Measurements from ENCODE around the gene SLC4A4. TPM values are rescaled to one million over a fixed set of nuclear protein-coding genes. Genes with fewer than 3 reads are reported as not detected.

SLC4A4 gene
- total RNA-seq, 1 experiment from 2014 or later = 0.05 TPM

GRCh38 chr4:71476240-71476639 lies 137.4 kb downstream of the SLC4A4 start:
- no peak overlapping the region for H3K4me3 ChIP-seq

DNA sequence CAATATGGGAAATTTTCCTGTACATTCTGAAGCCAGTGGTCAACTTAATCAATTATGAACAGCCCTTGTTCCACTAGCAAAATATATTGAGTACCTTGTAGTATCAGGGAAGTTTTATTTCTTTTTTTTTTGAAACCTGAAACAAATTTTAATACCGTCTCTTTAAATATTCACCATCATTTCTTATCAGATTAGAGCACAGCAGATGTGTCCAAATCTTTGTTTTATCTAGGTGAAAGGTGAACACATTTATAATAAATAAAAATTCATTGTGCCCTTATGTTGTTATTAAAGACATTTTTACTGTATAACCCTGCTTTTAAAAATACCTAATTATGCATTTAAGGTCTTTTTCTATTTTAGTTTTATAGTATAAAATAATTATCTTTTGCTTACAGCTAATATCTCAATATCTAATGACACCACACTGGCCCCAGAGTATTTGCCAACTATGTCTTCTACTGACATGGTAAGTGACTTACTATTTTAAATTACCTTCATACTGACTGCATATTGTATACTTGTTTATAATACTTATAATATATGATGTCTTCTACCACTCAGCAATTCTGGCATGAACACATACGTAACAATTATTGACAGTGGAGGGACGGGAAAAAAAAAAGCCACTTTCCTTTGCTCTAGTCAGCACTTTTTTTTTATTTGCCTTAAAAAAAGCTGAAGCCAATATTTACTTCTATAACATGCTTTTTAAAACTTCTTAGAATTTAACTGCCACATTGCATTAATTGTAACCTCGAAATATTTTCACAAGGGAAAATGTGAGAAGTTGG lies 147.9 kb downstream of the SLC4A4 start:
- no peak overlapping the region for H3K4me3 ChIP-seq
- no peaks in the 10 kb centered on the region for H3K36me3 ChIP-seq
- no peak overlapping the region for H3K27ac ChIP-seq
- no peaks in the 10 kb centered on the region for H3K27me3 ChIP-seq (replicated peaks)
- no peaks in the 10 kb centered on the region for H3K9me3 ChIP-seq (replicated peaks)
- no peaks in the 10 kb centered on the region for H3K4me1 ChIP-seq (replicated peaks)
- no peak for DNase-seq (ENCODE audit: low read depth in 1 of 2, low spot score in 2 of 2)

More at GRCh38 chr4:71476240-71476639, 137.4 kb downstream of the SLC4A4 start:
- no peak for DNase-seq (ENCODE audit: low read depth in 1 of 2, low spot score in 2 of 2)
- H3K27me3 ChIP-seq (replicated peaks) = no peaks in the 10 kb centered on the region
- no peaks in the 10 kb centered on the region for H3K4me1 ChIP-seq (replicated peaks)
- H3K36me3 ChIP-seq = no peaks in the 10 kb centered on the region
- no peak overlapping the region for H3K27ac ChIP-seq
- H3K9me3 ChIP-seq (replicated peaks) = no peaks in the 10 kb centered on the region

- Histone ChIP-seq H3K4me3 (no peak overlapping the region), H3K9me3 (replicated peaks) (no peaks in the 10 kb centered on the region), H3K36me3 (no peaks in the 10 kb centered on the region), H3K4me1 (replicated peaks) (no peaks in the 10 kb centered on the region), H3K27me3 (replicated peaks) (no peaks in the 10 kb centered on the region), H3K27ac (no peak overlapping the region)
- DNase-seq (ENCODE audit: low read depth in 1 of 2, low spot score in 2 of 2) = no peak
Measured at GRCh38 chr4:71487344-71487920, 148.6 kb downstream of the SLC4A4 start.

DNA sequence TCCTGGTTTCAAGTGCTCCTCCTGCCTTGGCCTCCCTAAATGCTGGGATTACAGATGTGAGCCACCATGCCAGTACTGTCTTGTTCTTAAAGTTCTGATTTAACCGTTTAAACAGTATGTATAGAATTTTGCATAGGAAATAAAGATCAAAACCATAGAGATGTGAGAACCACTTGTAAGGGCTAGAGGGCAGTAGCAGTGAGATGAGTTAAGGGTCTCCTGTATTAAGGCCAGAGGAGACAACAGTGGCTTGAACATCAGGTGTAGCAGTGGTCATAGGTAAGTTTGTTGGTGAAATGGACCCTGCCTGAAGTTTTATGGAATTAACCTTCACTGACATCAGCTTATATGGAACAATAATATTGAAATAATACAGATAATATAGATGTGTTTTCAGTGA lies 155.7 kb downstream of the SLC4A4 start:
- no peak for DNase-seq (ENCODE audit: low read depth in 1 of 2, low spot score in 2 of 2)
- Histone ChIP-seq H3K4me3 (no peak overlapping the region), H3K36me3 (no peaks in the 10 kb centered on the region), H3K4me1 (replicated peaks) (no peaks in the 10 kb centered on the region), H3K27me3 (replicated peaks) (no peaks in the 10 kb centered on the region), H3K9me3 (replicated peaks) (no peaks in the 10 kb centered on the region), H3K27ac (no peak overlapping the region)

GRCh38 chr4:71495454-71495853 lies 156.6 kb downstream of the SLC4A4 start:
- Histone ChIP-seq H3K36me3 (no peaks in the 10 kb centered on the region), H3K27ac (no peak overlapping the region), H3K4me3 (no peak overlapping the region), H3K9me3 (replicated peaks) (no peaks in the 10 kb centered on the region), H3K27me3 (replicated peaks) (no peaks in the 10 kb centered on the region), H3K4me1 (replicated peaks) (no peaks in the 10 kb centered on the region)
- no peak for DNase-seq (ENCODE audit: low read depth in 1 of 2, low spot score in 2 of 2)

GRCh38 chr4:71497078-71497477 lies 158.3 kb downstream of the SLC4A4 start:
- Histone ChIP-seq H3K27ac (no peak overlapping the region), H3K9me3 (replicated peaks) (no peaks in the 10 kb centered on the region), H3K4me3 (no peak overlapping the region), H3K4me1 (replicated peaks) (no peaks in the 10 kb centered on the region), H3K27me3 (replicated peaks) (no peaks in the 10 kb centered on the region), H3K36me3 (no peaks in the 10 kb centered on the region)
- no peak for DNase-seq (ENCODE audit: low read depth in 1 of 2, low spot score in 2 of 2)

- H3K9me3 ChIP-seq (replicated peaks) = no peaks in the 10 kb centered on the region
- no peaks in the 10 kb centered on the region for H3K36me3 ChIP-seq
- no peak overlapping the region for H3K27ac ChIP-seq
- no peaks in the 10 kb centered on the region for H3K27me3 ChIP-seq (replicated peaks)
- no peak for DNase-seq (ENCODE audit: low read depth in 1 of 2, low spot score in 2 of 2)
- no peak overlapping the region for H3K4me3 ChIP-seq
- H3K4me1 ChIP-seq (replicated peaks) = no peaks in the 10 kb centered on the region
Measured at GRCh38 chr4:71498002-71498401, 159.2 kb downstream of the SLC4A4 start.

DNA sequence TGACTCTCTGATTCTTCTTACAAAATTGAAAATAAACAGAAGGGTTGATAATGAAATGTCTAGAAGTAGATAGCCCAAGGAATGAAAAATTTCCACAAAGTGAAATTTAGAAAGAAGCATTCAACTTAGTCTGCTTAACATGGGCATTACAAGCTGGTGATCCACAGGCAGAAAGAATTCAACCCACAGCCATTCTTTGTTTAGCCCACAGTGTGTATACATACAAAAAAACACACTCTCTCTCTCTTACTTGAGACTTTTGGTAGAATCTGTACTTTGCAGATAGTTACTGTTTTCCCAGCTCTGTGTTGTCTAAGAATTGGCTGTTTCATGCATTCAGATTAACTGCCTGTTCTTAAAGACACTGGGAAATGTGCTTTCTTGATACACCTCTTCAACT lies 159.8 kb downstream of the SLC4A4 start:
- Histone ChIP-seq H3K9me3 (replicated peaks) (no peaks in the 10 kb centered on the region), H3K27me3 (replicated peaks) (no peaks in the 10 kb centered on the region), H3K4me3 (no peak overlapping the region), H3K4me1 (replicated peaks) (no peaks in the 10 kb centered on the region), H3K27ac (no peak overlapping the region), H3K36me3 (no peaks in the 10 kb centered on the region)
- no peak for DNase-seq (ENCODE audit: low read depth in 1 of 2, low spot score in 2 of 2)

- no peak for DNase-seq (ENCODE audit: low read depth in 1 of 2, low spot score in 2 of 2)
- H3K4me1 ChIP-seq (replicated peaks) = no peaks in the 10 kb centered on the region
Measured at GRCh38 chr4:71501992-71502391, 163.2 kb downstream of the SLC4A4 start.

DNA sequence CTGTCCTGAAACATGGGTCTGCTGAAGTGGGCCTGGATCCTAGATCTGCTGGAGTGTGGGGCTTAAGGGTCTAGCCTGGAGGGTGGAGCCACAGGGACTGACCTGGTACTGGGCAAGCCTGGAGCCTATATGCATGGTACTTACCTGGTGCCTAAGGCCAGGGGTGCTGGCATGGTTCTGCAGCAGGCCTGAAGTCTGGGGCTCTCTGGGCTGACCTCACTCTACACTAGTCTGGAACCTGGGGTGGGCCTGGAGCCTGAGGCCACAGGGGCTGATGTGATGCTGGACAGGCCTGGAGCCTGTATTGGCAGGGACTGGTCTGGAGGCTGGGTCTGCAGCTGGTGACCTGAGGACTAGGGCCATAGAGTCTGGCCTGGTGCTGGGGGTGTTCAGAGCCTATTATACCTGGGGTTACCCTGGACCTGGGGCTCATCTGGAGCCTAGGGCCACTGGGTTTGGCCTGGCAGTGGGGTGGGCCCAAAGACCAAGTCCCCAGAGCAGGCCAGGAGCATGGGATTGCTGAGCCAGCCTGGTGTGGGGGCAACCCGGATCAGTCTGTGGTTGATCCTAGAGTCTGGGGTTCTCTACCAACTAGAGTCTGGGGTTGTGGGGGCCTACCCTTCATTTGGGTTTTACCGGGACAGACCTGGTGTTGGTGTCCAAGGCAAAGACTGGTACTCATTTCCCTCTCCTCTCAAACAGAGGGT lies 179.6 kb downstream of the SLC4A4 start:
- H3K36me3 ChIP-seq = no peaks in the 10 kb centered on the region
- DNase-seq (ENCODE audit: low read depth in 1 of 2, low spot score in 2 of 2) = no peak
- H3K4me3 ChIP-seq = no peak overlapping the region
- no peak overlapping the region for H3K27ac ChIP-seq
- no peaks in the 10 kb centered on the region for H3K9me3 ChIP-seq (replicated peaks)
- H3K4me1 ChIP-seq (replicated peaks) = no peaks in the 10 kb centered on the region
- H3K27me3 ChIP-seq (replicated peaks) = no peaks in the 10 kb centered on the region

More at GRCh38 chr4:71501992-71502391, 163.2 kb downstream of the SLC4A4 start:
- no peaks in the 10 kb centered on the region for H3K9me3 ChIP-seq (replicated peaks)
- no peak overlapping the region for H3K27ac ChIP-seq
- H3K36me3 ChIP-seq = no peaks in the 10 kb centered on the region
- H3K27me3 ChIP-seq (replicated peaks) = no peaks in the 10 kb centered on the region
- no peak overlapping the region for H3K4me3 ChIP-seq

DNA sequence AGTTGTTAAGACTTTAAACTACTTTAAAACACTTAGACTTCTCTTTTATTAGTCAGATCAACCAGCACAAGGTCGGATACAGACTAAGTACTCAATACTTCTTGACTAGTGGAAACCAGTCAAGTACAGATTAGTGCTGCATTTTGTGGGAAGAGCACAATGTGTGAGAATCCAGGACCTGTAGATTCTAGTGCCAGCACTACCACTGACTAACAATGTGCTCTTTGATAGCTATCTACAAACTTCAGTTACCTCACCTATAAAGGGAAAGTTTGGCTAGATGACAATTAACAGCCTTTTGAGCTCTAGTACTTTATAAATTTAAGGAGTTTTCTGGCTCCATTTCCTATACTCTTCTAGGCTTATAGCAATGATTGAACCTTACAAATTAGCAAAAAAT lies 181.5 kb downstream of the SLC4A4 start:
- Histone ChIP-seq H3K27ac (no peak overlapping the region), H3K9me3 (replicated peaks) (no peaks in the 10 kb centered on the region), H3K36me3 (no peaks in the 10 kb centered on the region), H3K4me3 (no peak overlapping the region), H3K27me3 (replicated peaks) (no peaks in the 10 kb centered on the region), H3K4me1 (replicated peaks) (no peaks in the 10 kb centered on the region)
- no peak for DNase-seq (ENCODE audit: low read depth in 1 of 2, low spot score in 2 of 2)

DNA sequence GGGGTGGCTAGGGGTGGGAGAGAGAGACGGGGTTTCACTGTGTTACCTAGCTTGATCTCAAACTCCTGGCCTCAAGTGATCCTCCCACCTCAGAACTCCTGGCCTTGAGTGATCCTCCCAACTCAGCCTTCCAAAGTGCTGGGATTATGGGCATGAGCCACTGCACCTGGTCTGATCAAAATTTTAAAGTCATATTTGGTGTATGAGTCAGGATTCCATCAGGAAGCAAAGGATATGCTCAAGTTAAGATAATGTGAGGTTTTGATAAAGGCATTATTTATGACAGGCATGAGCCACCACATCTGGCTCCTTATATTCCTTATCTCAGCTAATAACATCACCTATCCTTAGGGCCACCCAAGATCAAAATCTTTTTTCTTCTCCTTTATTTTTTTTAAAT lies 182.0 kb downstream of the SLC4A4 start:
- Histone ChIP-seq H3K4me1 (replicated peaks) (no peaks in the 10 kb centered on the region), H3K27ac (no peak overlapping the region), H3K36me3 (no peaks in the 10 kb centered on the region), H3K27me3 (replicated peaks) (no peaks in the 10 kb centered on the region), H3K4me3 (no peak overlapping the region), H3K9me3 (replicated peaks) (no peaks in the 10 kb centered on the region)
- DNase-seq (ENCODE audit: low read depth in 1 of 2, low spot score in 2 of 2) = no peak

DNA sequence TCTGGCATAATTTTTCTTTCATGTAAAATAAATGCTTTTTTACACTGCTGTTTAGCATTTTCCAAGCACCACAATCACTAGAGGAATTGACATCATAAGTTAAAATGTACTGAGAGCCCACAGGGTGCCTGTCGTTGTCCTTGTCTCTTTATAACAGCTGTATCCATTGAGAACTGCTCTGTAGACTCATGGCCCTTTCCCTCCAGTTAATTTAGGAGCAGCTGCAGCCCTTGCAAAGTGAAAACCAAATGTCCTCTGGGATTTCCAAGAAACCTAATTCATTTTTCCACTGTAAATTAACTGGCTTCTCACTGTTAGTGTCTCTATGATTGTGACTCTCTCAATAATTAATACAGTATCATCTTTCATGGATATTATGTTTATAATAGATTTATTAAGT lies 185.9 kb downstream of the SLC4A4 start:
- Histone ChIP-seq H3K27me3 (replicated peaks) (no peaks in the 10 kb centered on the region), H3K27ac (no peak overlapping the region), H3K9me3 (replicated peaks) (no peaks in the 10 kb centered on the region), H3K36me3 (no peaks in the 10 kb centered on the region), H3K4me1 (replicated peaks) (no peaks in the 10 kb centered on the region), H3K4me3 (no peak overlapping the region)
- no peak for DNase-seq (ENCODE audit: low read depth in 1 of 2, low spot score in 2 of 2)

All from SJSA1 (cell line).